ENCODE measurements around the gene PRDM12. TPM values are rescaled to one million over a fixed set of nuclear protein-coding genes. Genes with fewer than 3 reads are reported as not detected.

The PRDM12 gene
- total RNA-seq, 1 donor from 2014 or later, result not detected

- no peak for TF ChIP-seq POLR2A (IDR thresholded peaks at IDR 0.05)
- TF ChIP-seq, protein P1, sequence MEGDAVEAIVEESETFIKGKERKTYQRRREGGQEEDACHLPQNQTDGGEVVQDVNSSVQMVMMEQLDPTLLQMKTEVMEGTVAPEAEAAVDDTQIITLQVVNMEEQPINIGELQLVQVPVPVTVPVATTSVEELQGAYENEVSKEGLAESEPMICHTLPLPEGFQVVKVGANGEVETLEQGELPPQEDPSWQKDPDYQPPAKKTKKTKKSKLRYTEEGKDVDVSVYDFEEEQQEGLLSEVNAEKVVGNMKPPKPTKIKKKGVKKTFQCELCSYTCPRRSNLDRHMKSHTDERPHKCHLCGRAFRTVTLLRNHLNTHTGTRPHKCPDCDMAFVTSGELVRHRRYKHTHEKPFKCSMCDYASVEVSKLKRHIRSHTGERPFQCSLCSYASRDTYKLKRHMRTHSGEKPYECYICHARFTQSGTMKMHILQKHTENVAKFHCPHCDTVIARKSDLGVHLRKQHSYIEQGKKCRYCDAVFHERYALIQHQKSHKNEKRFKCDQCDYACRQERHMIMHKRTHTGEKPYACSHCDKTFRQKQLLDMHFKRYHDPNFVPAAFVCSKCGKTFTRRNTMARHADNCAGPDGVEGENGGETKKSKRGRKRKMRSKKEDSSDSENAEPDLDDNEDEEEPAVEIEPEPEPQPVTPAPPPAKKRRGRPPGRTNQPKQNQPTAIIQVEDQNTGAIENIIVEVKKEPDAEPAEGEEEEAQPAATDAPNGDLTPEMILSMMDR (IDR thresholded peaks at IDR 0.05), result no peak
- no peak for TF ChIP-seq POLR2AphosphoS5 (IDR thresholded peaks at IDR 0.05; ENCODE audit: insufficient read depth in 1 of 2, low read depth in 1 of 2)
- Histone ChIP-seq H3K27ac (no peak overlapping the region), H3K4me1 (peaks cover 8% of the 10 kb centered on the region), H3K27me3 (no peaks in the 10 kb centered on the region), H3K36me3 (no peaks in the 10 kb centered on the region), H3K9me3 (no peaks in the 10 kb centered on the region), H3K4me3 (no peak overlapping the region)
- intact Hi-C loops (cut with DNase I), result no loop called here
- DNase-seq (ENCODE audit: extremely low spot score in 2 of 2), result no peak
Measured at GRCh38 chr9:130728721-130729120, 64.3 kb downstream of the PRDM12 start.

GRCh38 chr9:130729145-130729544, 64.8 kb downstream of the PRDM12 start:
- intact Hi-C loops (cut with DNase I), result no loop called here
- no peak for DNase-seq (ENCODE audit: extremely low spot score in 2 of 2)
- H3K4me1 ChIP-seq, result peaks cover 8% of the 10 kb centered on the region

GRCh38 chr9:130731355-130731754, 67.0 kb downstream of the PRDM12 start:
- DNase-seq (ENCODE audit: extremely low spot score in 2 of 2), result no peak
- Histone ChIP-seq H3K36me3 (no peaks in the 10 kb centered on the region), H3K27me3 (no peaks in the 10 kb centered on the region), H3K4me3 (no peak overlapping the region), H3K4me1 (peaks cover 8% of the 10 kb centered on the region), H3K9me3 (no peaks in the 10 kb centered on the region), H3K27ac (no peak overlapping the region)
- intact Hi-C loops (cut with DNase I), result no loop called here
- TF ChIP-seq, protein P1 (IDR thresholded peaks at IDR 0.05), result no peak
- TF ChIP-seq POLR2AphosphoS5 (IDR thresholded peaks at IDR 0.05; ENCODE audit: insufficient read depth in 1 of 2, low read depth in 1 of 2), result no peak
- TF ChIP-seq POLR2A (IDR thresholded peaks at IDR 0.05), result no peak

More at GRCh38 chr9:130729145-130729544, 64.8 kb downstream of the PRDM12 start:
- Histone ChIP-seq H3K27me3 (no peaks in the 10 kb centered on the region), H3K9me3 (no peaks in the 10 kb centered on the region), H3K4me3 (no peak overlapping the region), H3K27ac (no peak overlapping the region), H3K36me3 (no peaks in the 10 kb centered on the region)
- TF ChIP-seq, protein P1 (IDR thresholded peaks at IDR 0.05), result no peak

- intact Hi-C loops (cut with DNase I), result no loop called here
Measured at GRCh38 chr9:130732136-130732535, 67.7 kb downstream of the PRDM12 start.

More at GRCh38 chr9:130732136-130732535, 67.7 kb downstream of the PRDM12 start:
- no peaks in the 10 kb centered on the region for H3K27me3 ChIP-seq
- H3K4me3 ChIP-seq, result no peak overlapping the region
- H3K4me1 ChIP-seq, result peaks cover 8% of the 10 kb centered on the region
- H3K9me3 ChIP-seq, result no peaks in the 10 kb centered on the region
- TF ChIP-seq POLR2AphosphoS5 (IDR thresholded peaks at IDR 0.05; ENCODE audit: insufficient read depth in 1 of 2, low read depth in 1 of 2) (no peak), POLR2A (IDR thresholded peaks at IDR 0.05) (no peak)
- TF ChIP-seq, protein P1 (IDR thresholded peaks at IDR 0.05), result no peak
- no peak for DNase-seq (ENCODE audit: extremely low spot score in 2 of 2)
- H3K36me3 ChIP-seq, result no peaks in the 10 kb centered on the region
- no peak overlapping the region for H3K27ac ChIP-seq

Small RNA genes lying within 50 kb of the gene (microRNA-seq; reads per million reads assigned to microRNA genes)
- gene MIR6856 (ENCODE audit: borderline number of aligned reads, borderline replicate concordance), result not detected

Small RNA genes lying within 50 kb of the gene (small RNA-seq; reads per million reads assigned to genes)
- gene AL359092.1, result not detected
- gene MIR6856, result not detected

Other genes with a start within 250 kb of the PRDM12 start
- 84.0 TPM for gene ASS1, start 219.6 kb upstream of the PRDM12 start, total RNA-seq
- 33.6 TPM for gene FUBP3, start 85.0 kb upstream of the PRDM12 start, total RNA-seq
- gene EXOSC2, start 29.2 kb downstream of the PRDM12 start, total RNA-seq, result 13.5 TPM
- gene ABL1, start 170.7 kb downstream of the PRDM12 start, total RNA-seq, result 68.5 TPM
- gene QRFP, start 232.2 kb downstream of the PRDM12 start, total RNA-seq, result not detected

Measured in vagina (tissue), 2 donors.